HG03108 (cell line): ENCODE measurements around the gene HMGN1.
"Not testable (repeated sequence)": the region's sequence is repeated elsewhere in the genome, so short reads cannot be mapped to it uniquely, and the experiment has no call there.

ENCODE experiments used
- ATAC-seq: cut with Tn5 transposase; IDR thresholded peaks from one replicate; pipeline ENCODE4 v1.9.1; 2021; ENCODE audit warnings: moderate library complexity; ENCODE audit not compliant: unreplicated experiment

Gene HMGN1

GRCh38 chr21:39348355-39349210, at the start of gene HMGN1:
TSS of gene HMGN1 (minus strand) at chr21:39349088. CDS start at chr21:39348917, 171 bp downstream.
- peak; percentile 49 for ATAC-seq

- no peak for ATAC-seq
Observed at GRCh38 chr21:39397646-39398385, 48.9 kb upstream of the HMGN1 start.

- no peak for ATAC-seq
Observed at GRCh38 chr21:39392981-39393380, 44.1 kb upstream of the HMGN1 start.

- no peak for ATAC-seq
Observed at GRCh38 chr21:39390212-39390765, 41.4 kb upstream of the HMGN1 start.

GRCh38 chr21:39388811-39389155, 39.9 kb upstream of the HMGN1 start:
- no peak for ATAC-seq

GRCh38 chr21:39388038-39388810, 39.3 kb upstream of the HMGN1 start:
- ATAC-seq, result peak; percentile 78

- peak; percentile 33 for ATAC-seq
Observed at GRCh38 chr21:39387461-39388037, 38.7 kb upstream of the HMGN1 start.

GRCh38 chr21:39386899-39387298, 38.0 kb upstream of the HMGN1 start:
- ATAC-seq, result no peak

- ATAC-seq, result no peak
Observed at GRCh38 chr21:39386194-39386593, 37.3 kb upstream of the HMGN1 start.

- no peak for ATAC-seq
Observed at GRCh38 chr21:39385299-39386145, 36.6 kb upstream of the HMGN1 start.

- no peak for ATAC-seq
Observed at GRCh38 chr21:39384674-39385298, 35.9 kb upstream of the HMGN1 start.

GRCh38 chr21:39382096-39382495, 33.2 kb upstream of the HMGN1 start:
- not testable (repeated sequence) for ATAC-seq

GRCh38 chr21:39381009-39381408, 32.1 kb upstream of the HMGN1 start:
- no peak for ATAC-seq

- ATAC-seq, result peak; percentile 97
Observed at GRCh38 chr21:39379986-39380891, 31.4 kb upstream of the HMGN1 start.

GRCh38 chr21:39377444-39378050, 28.7 kb upstream of the HMGN1 start:
- no peak for ATAC-seq

GRCh38 chr21:39375446-39375845, 26.6 kb upstream of the HMGN1 start:
- ATAC-seq, result no peak

- ATAC-seq, result no peak
Observed at GRCh38 chr21:39374046-39374445, 25.2 kb upstream of the HMGN1 start.

- no peak for ATAC-seq
Observed at GRCh38 chr21:39373634-39374033, 24.7 kb upstream of the HMGN1 start.
